HG02885 (cell line): ENCODE data around the gene ETV1.
"Not testable (repeated sequence)": the region's sequence is repeated elsewhere in the genome, so short reads cannot be mapped to it uniquely, and the experiment has no call there.

Source experiments
- ATAC-seq: cut with Tn5 transposase; IDR thresholded peaks from one replicate; pipeline ENCODE4 v1.9.1; 2021; ENCODE audit warnings: mild to moderate bottlenecking; ENCODE audit not compliant: unreplicated experiment, poor library complexity

Gene ETV1

GRCh38 chr7:13945670-13946069 lies 43.8 kb downstream of the ETV1 start:
- ATAC-seq: no peak

GRCh38 chr7:13933536-13933935 lies 55.9 kb downstream of the ETV1 start:
- no peak for ATAC-seq

GRCh38 chr7:13933091-13933490 lies 56.4 kb downstream of the ETV1 start:
- no peak for ATAC-seq

- ATAC-seq: no peak
These were observed 57.3 kb downstream of the ETV1 start for GRCh38 chr7:13932131-13932530.

- no peak for ATAC-seq
These were observed 68.4 kb downstream of the ETV1 start for GRCh38 chr7:13921062-13921461.

- no peak for ATAC-seq
These were observed 69.3 kb downstream of the ETV1 start for GRCh38 chr7:13920053-13920697.

GRCh38 chr7:13918333-13918732 lies 71.1 kb downstream of the ETV1 start:
- ATAC-seq: not testable (repeated sequence)

- ATAC-seq: not testable (repeated sequence)
These were observed 72.4 kb downstream of the ETV1 start for GRCh38 chr7:13917103-13917502.

- ATAC-seq: no peak
These were observed 73.6 kb downstream of the ETV1 start for GRCh38 chr7:13915891-13916290.

GRCh38 chr7:13912715-13913278 lies 76.7 kb downstream of the ETV1 start:
- ATAC-seq: no peak

GRCh38 chr7:13911909-13912308 lies 77.6 kb downstream of the ETV1 start:
- ATAC-seq: no peak

GRCh38 chr7:13910805-13911551 lies 78.5 kb downstream of the ETV1 start:
- ATAC-seq: no peak

GRCh38 chr7:13908667-13909397 lies 80.6 kb downstream of the ETV1 start:
- no peak for ATAC-seq

- ATAC-seq: no peak
These were observed 81.6 kb downstream of the ETV1 start for GRCh38 chr7:13907831-13908230.

- ATAC-seq: no peak
These were observed 84.8 kb downstream of the ETV1 start for GRCh38 chr7:13904689-13905088.

GRCh38 chr7:13904007-13904406 lies 85.5 kb downstream of the ETV1 start:
- ATAC-seq: no peak

GRCh38 chr7:13901577-13901976 lies 87.9 kb downstream of the ETV1 start:
- no peak for ATAC-seq

GRCh38 chr7:13898957-13899670 lies 90.4 kb downstream of the ETV1 start:
- ATAC-seq: no peak

GRCh38 chr7:13897819-13898218 lies 91.6 kb downstream of the ETV1 start:
- ATAC-seq: no peak

GRCh38 chr7:13894954-13895353 lies 94.5 kb downstream of the ETV1 start:
- ATAC-seq: no peak
